Stimulated activated CD8-positive, alpha-beta memory T cell treated with anti-CD3 and anti-CD28 coated beads, Interleukin-15, amount 100 ng/mL, for 24 hours (primary cell): ENCODE results near the gene VEGFA.

Source experiments
- DNase-seq: peaks from one replicate; pipeline ENCODE4 v3.0.0-alpha.2; 2020; ENCODE audit warnings: low read depth

VEGFA gene

GRCh38 chr6:43738877-43739641, 31.0 kb upstream of the VEGFA start:
- no peak for DNase-seq

GRCh38 chr6:43739642-43740091, 30.3 kb upstream of the VEGFA start:
- DNase-seq: no peak

GRCh38 chr6:43740321-43740960, 29.6 kb upstream of the VEGFA start:
- DNase-seq: no peak

GRCh38 chr6:43740961-43741764, 28.8 kb upstream of the VEGFA start:
- no peak for DNase-seq

GRCh38 chr6:43741829-43742228, 28.2 kb upstream of the VEGFA start:
- DNase-seq: no peak

GRCh38 chr6:43742285-43742684, 27.7 kb upstream of the VEGFA start:
- DNase-seq: no peak

- no peak for DNase-seq
Observed at GRCh38 chr6:43742931-43743632, 26.9 kb upstream of the VEGFA start.

- no peak for DNase-seq
Observed at GRCh38 chr6:43743682-43744381, 26.2 kb upstream of the VEGFA start.

- DNase-seq: no peak
Observed at GRCh38 chr6:43744491-43744890, 25.5 kb upstream of the VEGFA start.

GRCh38 chr6:43744931-43745727, 24.9 kb upstream of the VEGFA start:
- DNase-seq: no peak

GRCh38 chr6:43746071-43746470, 23.9 kb upstream of the VEGFA start:
- no peak for DNase-seq

- DNase-seq: no peak
Observed at GRCh38 chr6:43746613-43747102, 23.4 kb upstream of the VEGFA start.

GRCh38 chr6:43747784-43748183, 22.2 kb upstream of the VEGFA start:
- DNase-seq: no peak

- no peak for DNase-seq
Observed at GRCh38 chr6:43748765-43749164, 21.2 kb upstream of the VEGFA start.

- no peak for DNase-seq
Observed at GRCh38 chr6:43749461-43749860, 20.6 kb upstream of the VEGFA start.

- DNase-seq: no peak
Observed at GRCh38 chr6:43750622-43751021, 19.4 kb upstream of the VEGFA start.

GRCh38 chr6:43753570-43754183, 16.3 kb upstream of the VEGFA start:
- no peak for DNase-seq

GRCh38 chr6:43757966-43758616, 11.9 kb upstream of the VEGFA start:
- DNase-seq: no peak

- no peak for DNase-seq
Observed at GRCh38 chr6:43758617-43759050, 11.4 kb upstream of the VEGFA start.
